Naive thymus-derived CD8-positive, alpha-beta T cell (primary cell): Measurements from ENCODE around the gene FER. TPM values are rescaled to one million over a fixed set of nuclear protein-coding genes. Genes with fewer than 3 reads are reported as not detected.
"Not testable (repeated sequence)": the region's sequence is repeated elsewhere in the genome, so short reads cannot be mapped to it uniquely, and the experiment has no call there.

Experiments used
- ATAC-seq, 2 donors: fragments of 150-1000 bp; cut with Tn5 transposase in 1 of 2; sonication (Bioruptor Pico), chemical (Tn5 transposase) in 1 of 2; 1 replicate in 1 of 2; 2 replicates in 1 of 2; pipeline ENCODE4 v1.10.0; 2021; ENCODE audit warnings: mild to moderate bottlenecking in 2 of 2, moderate library complexity in 2 of 2
- POLR2A ChIA-PET: fragments of 350-600 bp; sonication (Branson Sonifier 250); formaldehyde crosslinking; loops from one replicate; lab custom pipeline; 2021; ENCODE audit warnings: antibody characterized with exemption; lab: Charles Lee
- DNase-seq, 10 donors: peaks; one replicate each; pipeline versions ENCODE4 v3.0.0 to v3.0.0-alpha.2; 2020 to 2022
- H3K27ac Mint-ChIP-seq, 10 donors: one replicate each; pipeline ENCODE4 v1.8.0; 2020 to 2022; ENCODE audit warnings: mild to moderate bottlenecking in 10 of 10, mixed read lengths in 10 of 10, moderate library complexity in 4 of 10, inconsistent platforms in 1 of 10
- H3K27me3 Mint-ChIP-seq, 5 donors: one replicate each; pipeline ENCODE4 v1.8.0; 2021 to 2022; ENCODE audit warnings: mixed read lengths in 5 of 5
- H3K36me3 Mint-ChIP-seq, 3 donors: one replicate each; pipeline ENCODE4 v1.8.0; 2020 to 2022; ENCODE audit warnings: mixed read lengths in 3 of 3, mild to moderate bottlenecking in 2 of 3, inconsistent platforms in 1 of 3
- H3K4me1 Mint-ChIP-seq, 4 donors: one replicate each; pipeline ENCODE4 v1.8.0; 2021 to 2022; ENCODE audit warnings: mixed read lengths in 4 of 4
- H3K4me3 Mint-ChIP-seq, 10 donors: one replicate each; pipeline ENCODE4 v1.8.0; 2020 to 2022; ENCODE audit warnings: mild to moderate bottlenecking in 10 of 10, mixed read lengths in 10 of 10, moderate library complexity in 6 of 10, inconsistent platforms in 1 of 10
- H3K9me3 Mint-ChIP-seq, 9 donors: one replicate each; pipeline ENCODE4 v1.8.0; 2020 to 2022; ENCODE audit warnings: mixed read lengths in 9 of 9, mild to moderate bottlenecking in 3 of 9, inconsistent platforms in 1 of 9, moderate library complexity in 1 of 9
- polyA plus RNA-seq, 3 donors: library from polyadenylated mRNA; unstranded; fragments of 300-500 nt; fragmentation: Illumina TruSeq; gene quantifications; one replicate each; pipeline ENCODE4 v1.2.3, GENCODE V29; 2021
- total RNA-seq, 8 experiments: library from RNA in 2 of 8; stranded (reverse) in 2 of 8; gene quantifications; one replicate each; pipeline ENCODE4 v1.2.3 and lab custom pipeline; 2021 to 2026

The FER gene
- total and polyA plus RNA-seq, 5 experiments from 2014 or later: 8.8 to 15.0 (median 11.4) TPM

DNA sequence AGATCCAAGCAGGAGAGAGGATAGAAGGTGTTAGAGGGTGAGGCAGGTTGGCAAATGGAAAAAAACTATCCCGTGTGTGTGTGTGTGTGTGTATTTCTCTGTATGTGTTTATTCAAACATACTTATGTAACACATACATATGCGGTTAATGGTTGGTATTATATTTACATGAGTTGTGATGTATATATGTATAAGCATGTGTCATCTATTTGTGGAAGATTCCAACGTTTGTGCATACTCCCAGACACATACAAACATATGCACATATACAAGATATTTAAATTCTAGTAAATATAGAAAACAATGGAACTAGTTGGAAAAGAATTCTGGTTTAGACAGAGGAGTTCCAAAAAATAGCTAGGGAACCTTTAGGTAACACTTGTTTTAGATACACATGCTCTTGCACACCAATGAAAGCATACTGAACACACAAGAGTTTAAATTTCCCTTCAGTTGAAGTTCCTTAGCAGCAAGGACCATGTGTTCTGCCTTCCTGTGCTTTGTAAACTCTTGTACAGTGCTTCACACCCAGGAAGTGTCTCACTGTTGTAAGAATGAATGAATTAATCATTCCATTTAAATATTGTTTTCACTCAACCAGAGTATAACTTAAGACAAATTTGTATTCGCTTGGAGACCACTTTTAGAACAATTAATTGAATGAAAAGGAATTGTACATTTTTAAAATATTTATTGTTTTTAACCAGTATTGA is 257.8 kb downstream of the FER start:
- Mint-ChIP-seq H3K27me3 (no peaks in the 10 kb centered on the region), H3K9me3 (peaks cover 0 to 3% (median 0%) of the 10 kb centered on the region in 9 donors), H3K27ac (no peak overlapping the region), H3K36me3 (peaks cover 7 to 16% (median 7%) of the 10 kb centered on the region in 3 donors), H3K4me3 (no peak overlapping the region), H3K4me1 (peaks cover 0 to 6% (median 0%) of the 10 kb centered on the region in 4 donors)
- POLR2A ChIA-PET: no interaction called here
- ATAC-seq (no peak), DNase-seq (no peak)

- no peak for ATAC-seq
- POLR2A ChIA-PET: no interaction called here
- Mint-ChIP-seq H3K4me3 (no peak overlapping the region), H3K4me1 (peaks cover 0 to 6% (median 0%) of the 10 kb centered on the region in 4 donors), H3K27me3 (no peaks in the 10 kb centered on the region), H3K36me3 (peaks cover 9 to 18% (median 9%) of the 10 kb centered on the region in 3 donors), H3K27ac (no peak overlapping the region), H3K9me3 (peaks cover 0 to 3% (median 0%) of the 10 kb centered on the region in 9 donors)
- DNase-seq: no peak
These were observed 258.4 kb downstream of the FER start for GRCh38 chr5:109006129-109006528.

- peaks cover 0 to 3% (median 0%) of the 10 kb centered on the region in 9 donors for H3K9me3 Mint-ChIP-seq
- peaks cover 0 to 6% (median 4%) of the 10 kb centered on the region in 3 donors for H3K36me3 Mint-ChIP-seq
- H3K4me1 Mint-ChIP-seq: peaks cover 0 to 7% (median under 1%) of the 10 kb centered on the region in 4 donors
- no peak overlapping the region for H3K4me3 Mint-ChIP-seq
- DNase-seq: no peak
- H3K27ac Mint-ChIP-seq: peak overlapping the region in 1 of 10 donors; percentile 19
- ATAC-seq: no peak
- no peaks in the 10 kb centered on the region for H3K27me3 Mint-ChIP-seq
- POLR2A ChIA-PET: no interaction called here
These were observed 268.6 kb downstream of the FER start for GRCh38 chr5:109016300-109016699.

DNA sequence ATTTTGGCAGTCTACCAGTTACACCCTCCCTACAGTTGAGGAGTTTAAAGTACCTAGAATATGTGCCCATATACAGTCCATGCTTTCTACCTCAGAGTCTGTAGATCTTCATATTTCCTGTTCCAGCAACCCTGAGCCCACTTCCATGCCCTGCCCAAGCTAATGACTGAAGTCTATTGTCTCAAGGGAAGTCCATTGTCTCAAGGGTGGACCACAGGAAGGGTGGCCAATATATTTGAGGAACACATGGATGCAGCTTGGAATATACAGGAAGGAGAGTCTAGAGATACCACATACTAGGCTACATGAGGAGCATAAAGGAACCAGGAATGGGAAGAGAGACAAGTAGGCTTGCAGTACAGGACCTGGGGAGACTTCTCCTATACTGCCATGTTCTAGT is 274.4 kb downstream of the FER start:
- DNase-seq (no peak), ATAC-seq (no peak)
- Mint-ChIP-seq H3K27me3 (no peaks in the 10 kb centered on the region), H3K36me3 (peaks cover 6 to 15% (median 10%) of the 10 kb centered on the region in 3 donors), H3K4me3 (no peak overlapping the region), H3K4me1 (no peaks in the 10 kb centered on the region), H3K27ac (no peak overlapping the region), H3K9me3 (peaks cover 0 to 16% (median 4%) of the 10 kb centered on the region in 9 donors)
- POLR2A ChIA-PET: no interaction called here

GRCh38 chr5:109025729-109026128 is 278.0 kb downstream of the FER start:
- not testable (repeated sequence) for H3K27ac Mint-ChIP-seq, ATAC-seq

GRCh38 chr5:109027983-109028607 is 280.4 kb downstream of the FER start:
- ATAC-seq (no peak), DNase-seq (no peak)
- Mint-ChIP-seq H3K27me3 (no peaks in the 10 kb centered on the region), H3K36me3 (peaks cover 6 to 15% (median 7%) of the 10 kb centered on the region in 3 donors), H3K4me1 (no peaks in the 10 kb centered on the region), H3K27ac (no peak overlapping the region), H3K4me3 (no peak overlapping the region), H3K9me3 (peaks cover 0 to 11% (median 4%) of the 10 kb centered on the region in 9 donors)
- POLR2A ChIA-PET: no interaction called here

More at GRCh38 chr5:109025729-109026128, 278.0 kb downstream of the FER start:
- H3K27me3 Mint-ChIP-seq, DNase-seq, H3K4me3 Mint-ChIP-seq, POLR2A ChIA-PET, H3K4me1 Mint-ChIP-seq: not testable (repeated sequence)
- Mint-ChIP-seq H3K36me3 (peaks cover 6 to 19% (median 10%) of the 10 kb centered on the region in 3 donors), H3K9me3 (peaks cover 0 to 16% (median 4%) of the 10 kb centered on the region in 9 donors)

DNA sequence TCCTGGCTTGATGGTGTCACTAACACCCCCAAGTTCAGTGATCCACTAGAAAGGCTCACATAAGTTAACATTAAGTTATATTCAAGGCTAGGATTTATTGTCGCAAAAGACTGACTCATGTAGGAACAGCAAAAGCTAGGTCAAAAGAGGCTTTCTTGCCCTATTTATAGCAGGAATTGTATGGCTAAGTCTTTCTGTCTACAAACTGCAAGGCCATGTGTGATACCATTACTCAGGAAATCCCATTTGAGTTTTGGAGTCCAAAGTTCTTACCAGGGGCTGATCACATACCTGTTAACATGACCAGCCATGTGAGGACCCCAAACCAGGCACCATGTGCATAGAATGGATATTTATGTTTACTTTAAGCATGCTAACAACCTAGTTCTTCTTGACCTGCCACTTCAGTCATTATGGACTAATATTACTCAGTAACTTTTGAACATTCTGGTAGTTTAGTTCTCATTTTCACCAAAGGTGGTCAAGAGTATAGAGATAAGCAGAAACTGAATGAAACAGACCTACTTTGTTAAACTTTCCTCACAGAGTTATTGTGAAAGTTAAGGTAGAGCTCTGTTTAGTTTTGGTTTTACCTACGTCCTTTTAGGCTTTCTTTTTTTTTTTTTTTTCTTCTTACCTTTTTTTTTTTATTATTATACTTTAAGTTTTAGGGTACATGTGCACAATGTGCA is 281.1 kb downstream of the FER start:
- Mint-ChIP-seq H3K4me1 (no peaks in the 10 kb centered on the region), H3K36me3 (peaks cover 6 to 14% (median 6%) of the 10 kb centered on the region in 3 donors), H3K27ac (no peak overlapping the region), H3K4me3 (no peak overlapping the region), H3K9me3 (peaks cover 0 to 7% (median 4%) of the 10 kb centered on the region in 9 donors), H3K27me3 (no peaks in the 10 kb centered on the region)
- ATAC-seq (no peak), DNase-seq (no peak)
- POLR2A ChIA-PET: no interaction called here

GRCh38 chr5:109029847-109030246 is 282.1 kb downstream of the FER start:
- POLR2A ChIA-PET: no interaction called here

GRCh38 chr5:109030360-109031143 is 282.9 kb downstream of the FER start:
- ATAC-seq (no peak), DNase-seq (no peak)
- Mint-ChIP-seq H3K27ac (no peak overlapping the region), H3K36me3 (peaks cover 0 to 4% (median 0%) of the 10 kb centered on the region in 3 donors), H3K4me3 (no peak overlapping the region), H3K4me1 (peaks cover 0 to 2% (median under 1%) of the 10 kb centered on the region in 4 donors), H3K27me3 (no peaks in the 10 kb centered on the region), H3K9me3 (no peaks in the 10 kb centered on the region)
- POLR2A ChIA-PET: no interaction called here

More at GRCh38 chr5:109029847-109030246, 282.1 kb downstream of the FER start:
- DNase-seq (no peak), ATAC-seq (no peak)
- no peak overlapping the region for H3K27ac Mint-ChIP-seq
- H3K27me3 Mint-ChIP-seq: no peaks in the 10 kb centered on the region
- peaks cover 0 to 4% (median 0%) of the 10 kb centered on the region in 3 donors for H3K36me3 Mint-ChIP-seq
- no peak overlapping the region for H3K4me3 Mint-ChIP-seq
- H3K9me3 Mint-ChIP-seq: no peaks in the 10 kb centered on the region
- peaks cover 0 to 2% (median under 1%) of the 10 kb centered on the region in 4 donors for H3K4me1 Mint-ChIP-seq

DNA sequence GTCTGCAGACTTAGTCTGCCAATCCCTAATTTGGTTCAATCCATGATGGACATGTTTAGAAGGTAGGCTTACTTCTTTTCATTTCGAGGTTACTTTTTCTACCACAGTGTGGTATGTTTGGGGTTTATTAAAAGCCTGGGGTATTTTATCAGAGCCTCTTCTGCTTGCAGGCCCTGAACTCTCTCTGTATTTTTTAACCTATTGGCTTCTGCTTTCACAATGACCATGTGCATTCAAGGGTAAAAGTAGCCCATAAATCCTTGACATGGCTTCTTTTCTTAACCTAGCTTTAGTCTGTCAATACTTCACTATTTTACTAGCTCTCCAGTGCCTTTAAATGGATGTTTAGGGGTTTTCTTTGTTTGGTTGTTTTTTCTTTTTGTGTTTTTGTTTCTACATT is 286.6 kb downstream of the FER start:
- H3K4me3 Mint-ChIP-seq: no peak overlapping the region
- ATAC-seq (no peak), DNase-seq (no peak)
- POLR2A ChIA-PET: no interaction called here
- H3K4me1 Mint-ChIP-seq: peaks cover 0 to 2% (median under 1%) of the 10 kb centered on the region in 4 donors
- H3K36me3 Mint-ChIP-seq: peaks cover 0 to 4% (median 3%) of the 10 kb centered on the region in 3 donors
- H3K27me3 Mint-ChIP-seq: no peaks in the 10 kb centered on the region
- H3K27ac Mint-ChIP-seq: no peak overlapping the region
- no peaks in the 10 kb centered on the region for H3K9me3 Mint-ChIP-seq

GRCh38 chr5:109035436-109035835 is 287.7 kb downstream of the FER start:
- DNase-seq (no peak), ATAC-seq (no peak)
- Mint-ChIP-seq H3K27ac (no peak overlapping the region), H3K4me1 (peaks cover 0 to 2% (median under 1%) of the 10 kb centered on the region in 4 donors), H3K4me3 (no peak overlapping the region), H3K9me3 (no peaks in the 10 kb centered on the region), H3K27me3 (no peaks in the 10 kb centered on the region), H3K36me3 (peaks cover 0 to 3% (median under 1%) of the 10 kb centered on the region in 3 donors)
- POLR2A ChIA-PET: no interaction called here

DNA sequence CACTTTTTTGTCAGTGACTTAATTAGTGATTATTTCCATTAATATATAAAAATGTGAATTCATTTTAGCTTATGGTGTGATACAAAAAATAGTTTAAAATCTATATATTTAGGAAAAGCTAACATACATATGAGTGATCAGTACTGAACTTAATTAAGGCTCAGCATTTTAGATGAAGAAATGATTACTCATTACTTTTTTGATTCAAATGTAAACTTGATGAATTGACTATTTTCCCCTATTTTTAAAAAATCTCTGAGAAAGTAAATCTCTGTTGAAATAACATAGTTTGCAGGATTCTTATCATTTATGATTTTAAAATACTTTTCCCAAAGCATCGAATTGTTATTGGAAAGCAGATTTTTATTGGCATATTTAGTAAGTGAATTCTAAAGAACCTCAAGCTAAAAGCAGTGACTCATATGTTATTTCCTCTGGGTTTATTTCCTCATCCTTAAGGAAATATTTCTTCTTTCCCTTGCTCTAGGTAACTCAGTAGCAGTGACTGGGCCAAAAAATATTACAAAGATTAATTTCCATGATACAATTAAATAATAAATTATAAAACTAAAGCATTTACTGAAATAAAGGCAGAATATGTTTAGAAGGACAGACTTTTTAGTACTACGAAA is 290.6 kb downstream of the FER start:
- POLR2A ChIA-PET: no interaction called here
- DNase-seq (no peak), ATAC-seq (no peak)
- Mint-ChIP-seq H3K4me3 (no peak overlapping the region), H3K27me3 (no peaks in the 10 kb centered on the region), H3K4me1 (peaks cover 0 to 2% (median under 1%) of the 10 kb centered on the region in 4 donors), H3K27ac (no peak overlapping the region), H3K36me3 (peaks cover 0 to 3% (median 0%) of the 10 kb centered on the region in 3 donors), H3K9me3 (no peaks in the 10 kb centered on the region)
